Purkinje cell (primary cell): Measurements from ENCODE around the gene TRPM1. TPM values are rescaled to one million over a fixed set of nuclear protein-coding genes. Genes with fewer than 3 reads are reported as not detected.

Experiments used
- polyA plus RNA-seq: library from polyadenylated mRNA; unstranded; fragments of >200 nt; fragmentation: Nextera tagmentation; gene quantifications from 2 replicates; pipeline ENCODE4 v1.2.1, GENCODE V29; 2014

The TRPM1 gene
- polyA plus RNA-seq = 0.39 TPM in 1 of 2 replicates, not detected in the other

DNA sequence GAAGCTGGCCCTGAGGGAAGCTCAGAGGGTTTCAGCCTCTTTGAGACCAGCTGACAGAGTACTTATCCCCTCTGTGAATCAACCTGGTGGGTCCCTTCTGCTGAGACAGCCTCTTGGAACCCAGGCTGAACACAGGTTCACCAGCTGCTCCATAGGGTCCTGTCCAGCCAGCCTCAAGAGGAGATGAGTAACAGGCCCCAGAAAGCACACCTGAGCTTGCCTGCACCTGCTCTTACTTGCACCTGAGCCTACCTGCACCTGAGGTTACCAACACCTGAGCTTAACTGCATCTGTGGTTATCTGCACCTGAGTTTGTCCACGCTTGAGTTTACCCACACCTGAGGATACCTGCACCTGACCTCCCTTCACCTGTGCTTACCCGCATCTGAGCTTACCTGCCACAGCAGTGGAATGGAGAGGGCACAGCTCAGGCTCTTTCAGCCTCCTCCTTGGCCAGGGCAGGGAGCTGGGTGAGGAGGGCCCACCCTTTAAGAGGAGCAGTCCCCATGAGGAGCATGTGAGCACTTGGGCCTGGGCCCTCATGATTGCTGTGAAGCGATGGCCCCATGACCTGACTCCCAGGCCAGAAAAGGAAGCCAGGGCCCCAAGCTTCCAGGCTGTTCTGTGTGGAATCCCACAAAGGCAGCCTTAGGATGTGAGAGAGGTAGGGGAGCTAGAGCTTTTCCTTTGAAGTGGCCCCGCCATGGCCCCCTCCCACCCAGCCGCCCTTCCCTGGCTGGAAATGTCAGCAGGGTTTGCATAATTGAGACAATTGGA lies at the start of gene TRPM1:
Gene TRPM1 (minus strand): TSS at position 464 of the 777 bp plus-strand sequence. CDS start 20,370 bp downstream, outside the sequence.

DNA sequence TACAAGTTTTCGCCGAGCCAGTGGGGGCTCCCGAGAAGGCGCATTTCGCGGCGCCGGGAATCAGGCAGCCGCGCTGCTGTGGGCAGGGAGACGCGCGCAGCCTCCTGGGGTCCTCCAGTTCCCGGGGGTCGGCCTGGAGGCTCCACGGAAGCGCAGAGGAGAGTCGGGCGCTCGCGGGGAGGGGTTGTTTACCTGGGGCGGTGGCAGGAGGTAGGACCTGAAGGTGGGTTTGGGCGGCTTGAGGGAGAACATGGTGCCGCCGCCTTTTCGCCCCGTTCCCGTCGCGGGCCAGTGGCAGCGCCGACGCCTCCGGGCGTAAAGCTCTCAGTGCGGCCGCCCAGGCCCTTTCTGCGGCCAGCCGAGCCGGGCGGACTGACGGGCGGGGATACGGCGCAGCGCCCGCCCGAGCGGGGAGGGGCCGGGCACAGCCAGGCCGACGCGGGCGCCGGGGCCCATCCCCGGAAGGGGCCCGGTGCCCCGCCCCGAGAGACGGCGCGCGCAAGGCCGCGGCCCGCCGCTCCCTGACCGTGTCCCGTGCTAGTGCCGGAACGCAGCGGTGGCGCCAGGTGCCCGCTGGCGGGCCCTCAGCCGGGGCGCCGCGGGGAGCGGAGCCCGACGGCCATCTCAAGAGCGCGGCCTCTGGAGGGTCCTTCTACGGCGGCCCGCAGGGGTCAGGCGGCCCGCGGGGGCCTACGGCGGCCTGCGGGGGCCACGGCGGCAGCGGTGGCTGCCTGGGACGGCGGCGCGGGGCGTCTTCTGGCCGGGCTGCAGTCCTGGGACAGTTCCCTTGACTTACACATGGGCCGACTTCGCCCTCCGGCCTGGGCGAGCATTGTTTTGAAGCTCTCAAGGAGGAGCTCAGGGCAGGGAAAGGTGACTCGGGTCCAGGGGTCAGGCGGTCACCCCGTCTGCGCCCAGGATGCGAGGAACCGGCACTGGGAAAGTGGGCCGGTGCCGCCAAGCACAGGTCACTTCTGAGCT lies 110.0 kb downstream of the TRPM1 start, which contains the start of gene MTMR10:
Gene MTMR10 (minus strand): TSS at position 374 of the 981 bp plus-strand sequence. CDS start 122 bp downstream, at position 252.

Other genes starting within 250 kb of the TRPM1 start
- gene FAN1, start 197.8 kb downstream of the TRPM1 start, polyA plus RNA-seq = 15.1 and 20.5 TPM in 2 replicates
- 4.3 and 4.6 TPM in 2 replicates for gene MTMR10, start 110.1 kb downstream of the TRPM1 start, polyA plus RNA-seq
- gene KLF13, start 225.1 kb upstream of the TRPM1 start, polyA plus RNA-seq = 27.0 and 30.1 TPM in 2 replicates